HG03108 (cell line): ENCODE data around the gene NOXO1.
A peak's percentile ranks its signal among the peaks of the same experiment; 100 is the strongest.

Source experiments
- ATAC-seq: cut with Tn5 transposase; IDR thresholded peaks from one replicate; pipeline ENCODE4 v1.9.1; 2021; ENCODE audit warnings: moderate library complexity; ENCODE audit not compliant: unreplicated experiment

NOXO1 gene

GRCh38 chr16:1981398-1981836 lies at the start of gene NOXO1:
NOXO1 (minus strand) TSS chr16:1981469; CDS start chr16:1981179, 290 bp downstream.
- no peak for ATAC-seq

GRCh38 chr16:2030036-2030435 lies 48.8 kb upstream of the NOXO1 start:
- ATAC-seq: no peak

GRCh38 chr16:2029350-2029749 lies 48.1 kb upstream of the NOXO1 start:
- no peak for ATAC-seq

GRCh38 chr16:2028620-2029220 lies 47.5 kb upstream of the NOXO1 start:
- no peak for ATAC-seq

- no peak for ATAC-seq
Observed at GRCh38 chr16:2028146-2028545, 46.9 kb upstream of the NOXO1 start.

GRCh38 chr16:2027024-2028010 lies 46.0 kb upstream of the NOXO1 start:
- ATAC-seq: no peak

- ATAC-seq: no peak
Observed at GRCh38 chr16:2026461-2027023, 45.3 kb upstream of the NOXO1 start, which contains the start of gene NHERF2. NHERF2 (plus strand) TSS chr16:2026902; CDS start chr16:2027006, 104 bp downstream.

GRCh38 chr16:2025878-2026460 lies 44.7 kb upstream of the NOXO1 start:
- no peak for ATAC-seq

- no peak for ATAC-seq
Observed at GRCh38 chr16:2025251-2025650, 44.0 kb upstream of the NOXO1 start.

GRCh38 chr16:2024032-2024420 lies 42.8 kb upstream of the NOXO1 start:
- no peak for ATAC-seq

GRCh38 chr16:2023092-2024031 lies 42.1 kb upstream of the NOXO1 start:
- peak; percentile 79 for ATAC-seq

GRCh38 chr16:2022723-2023091 lies 41.4 kb upstream of the NOXO1 start:
- peak; percentile 16 for ATAC-seq

- ATAC-seq: no peak
Observed at GRCh38 chr16:2019921-2020831, 38.9 kb upstream of the NOXO1 start.

- no peak for ATAC-seq
Observed at GRCh38 chr16:2019518-2019920, 38.2 kb upstream of the NOXO1 start, which contains the start of gene NPW. NPW (plus strand) TSS chr16:2019785.

GRCh38 chr16:2016407-2016922 lies 35.2 kb upstream of the NOXO1 start:
- ATAC-seq: no peak

GRCh38 chr16:2015947-2016208 lies 34.6 kb upstream of the NOXO1 start:
- no peak for ATAC-seq

- ATAC-seq: no peak
Observed at GRCh38 chr16:2015117-2015946, 34.1 kb upstream of the NOXO1 start.

- ATAC-seq: no peak
Observed at GRCh38 chr16:2013527-2013926, 32.3 kb upstream of the NOXO1 start.
